Measurements from ENCODE around the gene SLC22A23.

The SLC22A23 gene

DNA sequence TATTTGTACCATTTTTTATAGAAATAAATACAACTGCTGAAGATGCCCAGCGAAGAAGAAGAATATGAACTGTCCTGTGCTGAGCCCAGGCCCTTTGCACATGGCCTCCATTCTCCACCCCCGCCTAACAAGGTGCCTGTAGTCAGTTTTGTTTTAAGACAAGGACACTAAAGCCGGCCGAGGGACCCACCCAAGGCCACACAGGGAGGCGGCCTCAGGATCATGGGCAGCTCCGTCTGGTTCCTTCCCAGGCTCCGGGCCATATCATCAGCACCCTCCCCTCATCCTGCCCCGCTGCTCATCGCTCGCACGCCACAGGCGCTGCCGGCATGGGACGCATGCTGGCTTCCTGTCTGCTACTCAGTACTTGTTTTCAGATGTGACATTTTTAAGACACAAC is 176.8 kb downstream of the SLC22A23 start:
- no peaks in the 10 kb centered on the region for H3K36me3 ChIP-seq (ENCODE audit: control insufficient read depth, low read length)
- H3K79me2 ChIP-seq (ENCODE audit: control insufficient read depth, low read length), result no peaks in the 10 kb centered on the region
- H3K4me3 ChIP-seq (ENCODE audit: low read length), result no peak overlapping the region
- no peak for TF ChIP-seq EZH2phosphoT487 (IDR thresholded peaks at IDR 0.05; ENCODE audit: borderline replicate concordance, low read length)
- TF ChIP-seq, protein P1, sequence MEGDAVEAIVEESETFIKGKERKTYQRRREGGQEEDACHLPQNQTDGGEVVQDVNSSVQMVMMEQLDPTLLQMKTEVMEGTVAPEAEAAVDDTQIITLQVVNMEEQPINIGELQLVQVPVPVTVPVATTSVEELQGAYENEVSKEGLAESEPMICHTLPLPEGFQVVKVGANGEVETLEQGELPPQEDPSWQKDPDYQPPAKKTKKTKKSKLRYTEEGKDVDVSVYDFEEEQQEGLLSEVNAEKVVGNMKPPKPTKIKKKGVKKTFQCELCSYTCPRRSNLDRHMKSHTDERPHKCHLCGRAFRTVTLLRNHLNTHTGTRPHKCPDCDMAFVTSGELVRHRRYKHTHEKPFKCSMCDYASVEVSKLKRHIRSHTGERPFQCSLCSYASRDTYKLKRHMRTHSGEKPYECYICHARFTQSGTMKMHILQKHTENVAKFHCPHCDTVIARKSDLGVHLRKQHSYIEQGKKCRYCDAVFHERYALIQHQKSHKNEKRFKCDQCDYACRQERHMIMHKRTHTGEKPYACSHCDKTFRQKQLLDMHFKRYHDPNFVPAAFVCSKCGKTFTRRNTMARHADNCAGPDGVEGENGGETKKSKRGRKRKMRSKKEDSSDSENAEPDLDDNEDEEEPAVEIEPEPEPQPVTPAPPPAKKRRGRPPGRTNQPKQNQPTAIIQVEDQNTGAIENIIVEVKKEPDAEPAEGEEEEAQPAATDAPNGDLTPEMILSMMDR (IDR thresholded peaks at IDR 0.05; ENCODE audit: low read depth, low read length, poor library complexity, severe bottlenecking), result no peak
- H3K27ac ChIP-seq (ENCODE audit: low read depth, low read length), result no peak overlapping the region
- no peaks in the 10 kb centered on the region for H3K9me2 ChIP-seq (replicated peaks; ENCODE audit: control insufficient read depth, low read length)
- no peaks in the 10 kb centered on the region for H3K9me3 ChIP-seq (ENCODE audit: control insufficient read depth, insufficient read depth, low read length)
- no peak overlapping the region for H3K4me2 ChIP-seq (ENCODE audit: low read length)
- 0 out of 2 replicates have a peak, but pooled peaks cover 3% of the 10 kb centered on the region for H3F3A ChIP-seq (ENCODE audit: control insufficient read depth, insufficient read depth)
- H3K27me3 ChIP-seq (ENCODE audit: control insufficient read depth, low read length), result no peaks in the 10 kb centered on the region
- H4K20me1 ChIP-seq (ENCODE audit: control insufficient read depth, insufficient read depth, low read depth, low read length), result 0 out of 2 replicates have a peak, but pooled peaks cover 4% of the 10 kb centered on the region
- no peaks in the 10 kb centered on the region for H3K4me1 ChIP-seq (ENCODE audit: control insufficient read depth, low read length)

DNA sequence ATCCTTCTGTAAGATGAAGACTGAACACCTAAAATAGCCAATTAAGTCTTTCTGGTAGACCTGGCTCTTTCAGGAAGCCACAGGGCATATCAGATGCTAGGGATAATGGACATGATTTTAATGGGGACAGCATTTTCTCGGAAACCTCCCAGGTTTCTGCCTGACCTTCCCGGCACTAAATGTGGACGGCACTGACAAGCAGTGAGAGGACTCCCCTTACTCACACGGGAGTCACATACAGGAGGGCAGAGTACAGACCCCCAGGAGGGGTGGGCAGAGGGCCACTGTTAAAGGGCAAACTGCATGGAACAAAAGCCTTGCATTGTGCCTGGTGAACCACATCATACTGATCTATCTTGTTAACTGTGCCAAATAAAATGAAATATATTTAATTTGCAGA is 178.2 kb downstream of the SLC22A23 start:
- 0 out of 2 replicates have a peak, but pooled peaks cover 4% of the 10 kb centered on the region for H4K20me1 ChIP-seq (ENCODE audit: control insufficient read depth, insufficient read depth, low read depth, low read length)
- TF ChIP-seq, protein P1 (IDR thresholded peaks at IDR 0.05; ENCODE audit: low read depth, low read length, poor library complexity, severe bottlenecking), result no peak
- TF ChIP-seq EZH2phosphoT487 (IDR thresholded peaks at IDR 0.05; ENCODE audit: borderline replicate concordance, low read length), result no peak
- no peaks in the 10 kb centered on the region for H3K9me2 ChIP-seq (replicated peaks; ENCODE audit: control insufficient read depth, low read length)
- no peaks in the 10 kb centered on the region for H3K79me2 ChIP-seq (ENCODE audit: control insufficient read depth, low read length)
- no peaks in the 10 kb centered on the region for H3K27me3 ChIP-seq (ENCODE audit: control insufficient read depth, low read length)
- no peak overlapping the region for H3K4me2 ChIP-seq (ENCODE audit: low read length)
- no peaks in the 10 kb centered on the region for H3K9me3 ChIP-seq (ENCODE audit: control insufficient read depth, insufficient read depth, low read length)
- no peak overlapping the region for H3K4me3 ChIP-seq (ENCODE audit: low read length)
- H3F3A ChIP-seq (ENCODE audit: control insufficient read depth, insufficient read depth), result peaks cover 6% of the 10 kb centered on the region; the same call in 1 of the 2 replicates
- no peaks in the 10 kb centered on the region for H3K36me3 ChIP-seq (ENCODE audit: control insufficient read depth, low read length)
- no peaks in the 10 kb centered on the region for H3K4me1 ChIP-seq (ENCODE audit: control insufficient read depth, low read length)
- no peak overlapping the region for H3K27ac ChIP-seq (ENCODE audit: low read depth, low read length)

- H3F3A ChIP-seq (ENCODE audit: control insufficient read depth, insufficient read depth), result peaks cover 6% of the 10 kb centered on the region; the same call in 1 of the 2 replicates
- H3K36me3 ChIP-seq (ENCODE audit: control insufficient read depth, low read length), result peaks cover under 1% of the 10 kb centered on the region; the same call in 1 of the 2 replicates
- H3K4me3 ChIP-seq (ENCODE audit: low read length), result no peak overlapping the region
- H3K4me1 ChIP-seq (ENCODE audit: control insufficient read depth, low read length), result no peaks in the 10 kb centered on the region
- H3K9me2 ChIP-seq (replicated peaks; ENCODE audit: control insufficient read depth, low read length), result no peaks in the 10 kb centered on the region
- H4K20me1 ChIP-seq (ENCODE audit: control insufficient read depth, insufficient read depth, low read depth, low read length), result 0 out of 2 replicates have a peak, but pooled peaks cover 4% of the 10 kb centered on the region
- no peaks in the 10 kb centered on the region for H3K9me3 ChIP-seq (ENCODE audit: control insufficient read depth, insufficient read depth, low read length)
- no peak overlapping the region for H3K27ac ChIP-seq (ENCODE audit: low read depth, low read length)
- H3K4me2 ChIP-seq (ENCODE audit: low read length), result no peak overlapping the region
- no peaks in the 10 kb centered on the region for H3K27me3 ChIP-seq (ENCODE audit: control insufficient read depth, low read length)
- no peak for TF ChIP-seq EZH2phosphoT487 (IDR thresholded peaks at IDR 0.05; ENCODE audit: borderline replicate concordance, low read length)
- TF ChIP-seq, protein P1 (IDR thresholded peaks at IDR 0.05; ENCODE audit: low read depth, low read length, poor library complexity, severe bottlenecking), result no peak
- no peaks in the 10 kb centered on the region for H3K79me2 ChIP-seq (ENCODE audit: control insufficient read depth, low read length)
Measured at GRCh38 chr6:3277851-3278416, 178.9 kb downstream of the SLC22A23 start.

Data from DOHH2 (cell line).